Breast epithelium (tissue), 3 donors: ENCODE results near the gene MAST4.

Experiments
- POLR2A ChIP-seq: fragments of 450-650 bp; IDR thresholded peaks from one replicate; pipeline ENCODE4 v1.6.1; 2016; ENCODE audit warnings: antibody characterized with exemption, mild to moderate bottlenecking, moderate library complexity
- TF ChIP-seq, protein P1 (sequence below), 3 donors: fragments of 450-650 bp; IDR thresholded peaks; one replicate each; pipeline ENCODE4 v1.5.1; 2016 to 2017; ENCODE audit warnings: antibody characterized with exemption in 3 of 3, mild to moderate bottlenecking in 3 of 3, moderate library complexity in 3 of 3

DNA sequence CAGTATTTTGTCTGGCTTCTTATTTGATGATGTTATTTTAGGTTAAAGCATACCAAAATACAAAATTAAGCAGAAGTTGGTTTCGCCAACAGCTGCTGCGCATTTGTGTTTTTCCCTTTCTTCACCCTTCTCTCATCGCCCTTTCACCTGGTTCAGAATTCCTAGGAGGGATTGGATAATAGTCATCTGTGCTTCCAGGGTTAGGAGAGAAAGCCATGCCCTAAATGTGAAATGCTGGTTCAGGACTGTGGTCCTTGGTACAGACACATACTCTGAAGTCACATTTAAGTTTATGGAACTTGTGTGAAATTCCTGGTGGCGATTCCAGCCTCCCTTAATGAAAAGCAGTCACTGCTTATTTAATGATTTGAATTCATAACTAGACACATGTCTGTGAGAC, 7.7 kb downstream of the MAST4 start:
- TF ChIP-seq, protein P1, sequence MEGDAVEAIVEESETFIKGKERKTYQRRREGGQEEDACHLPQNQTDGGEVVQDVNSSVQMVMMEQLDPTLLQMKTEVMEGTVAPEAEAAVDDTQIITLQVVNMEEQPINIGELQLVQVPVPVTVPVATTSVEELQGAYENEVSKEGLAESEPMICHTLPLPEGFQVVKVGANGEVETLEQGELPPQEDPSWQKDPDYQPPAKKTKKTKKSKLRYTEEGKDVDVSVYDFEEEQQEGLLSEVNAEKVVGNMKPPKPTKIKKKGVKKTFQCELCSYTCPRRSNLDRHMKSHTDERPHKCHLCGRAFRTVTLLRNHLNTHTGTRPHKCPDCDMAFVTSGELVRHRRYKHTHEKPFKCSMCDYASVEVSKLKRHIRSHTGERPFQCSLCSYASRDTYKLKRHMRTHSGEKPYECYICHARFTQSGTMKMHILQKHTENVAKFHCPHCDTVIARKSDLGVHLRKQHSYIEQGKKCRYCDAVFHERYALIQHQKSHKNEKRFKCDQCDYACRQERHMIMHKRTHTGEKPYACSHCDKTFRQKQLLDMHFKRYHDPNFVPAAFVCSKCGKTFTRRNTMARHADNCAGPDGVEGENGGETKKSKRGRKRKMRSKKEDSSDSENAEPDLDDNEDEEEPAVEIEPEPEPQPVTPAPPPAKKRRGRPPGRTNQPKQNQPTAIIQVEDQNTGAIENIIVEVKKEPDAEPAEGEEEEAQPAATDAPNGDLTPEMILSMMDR (IDR thresholded peaks at IDR 0.05) = no peak
- no peak for TF ChIP-seq POLR2A
